GM21786 (cell line): ENCODE results near the gene C9orf50.
"Not testable (repeated sequence)": the region's sequence is repeated elsewhere in the genome, so short reads cannot be mapped to it uniquely, and the experiment has no call there.

ENCODE experiments used
- ATAC-seq: cut with Tn5 transposase; IDR thresholded peaks from one replicate; pipeline ENCODE4 v1.9.1; 2021; ENCODE audit not compliant: unreplicated experiment

Gene C9orf50

GRCh38 chr9:129595311-129595741, 25.6 kb downstream of the C9orf50 start:
- no peak for ATAC-seq

- no peak for ATAC-seq
Measured at GRCh38 chr9:129594632-129595031, 26.3 kb downstream of the C9orf50 start.

- not testable (repeated sequence) for ATAC-seq
Measured at GRCh38 chr9:129592790-129593189, 28.1 kb downstream of the C9orf50 start.

GRCh38 chr9:129591916-129592315, 29.0 kb downstream of the C9orf50 start:
- no peak for ATAC-seq

GRCh38 chr9:129590466-129590865, 30.4 kb downstream of the C9orf50 start:
- ATAC-seq, result no peak

GRCh38 chr9:129587487-129588262, 33.2 kb downstream of the C9orf50 start:
- ATAC-seq, result no peak

GRCh38 chr9:129586685-129587084, 34.2 kb downstream of the C9orf50 start:
- no peak for ATAC-seq

- ATAC-seq, result no peak
Measured at GRCh38 chr9:129586245-129586644, 34.7 kb downstream of the C9orf50 start.

- no peak for ATAC-seq
Measured at GRCh38 chr9:129585352-129585751, 35.5 kb downstream of the C9orf50 start.

- ATAC-seq, result peak; percentile 58
Measured at GRCh38 chr9:129584136-129584535, 36.8 kb downstream of the C9orf50 start.

GRCh38 chr9:129583308-129584038, 37.4 kb downstream of the C9orf50 start:
- ATAC-seq, result no peak

- ATAC-seq, result no peak
Measured at GRCh38 chr9:129582855-129583254, 38.0 kb downstream of the C9orf50 start.

GRCh38 chr9:129581505-129582189, 39.3 kb downstream of the C9orf50 start:
- ATAC-seq, result no peak

- ATAC-seq, result no peak
Measured at GRCh38 chr9:129580211-129580915, 40.5 kb downstream of the C9orf50 start.

- ATAC-seq, result no peak
Measured at GRCh38 chr9:129579294-129579693, 41.6 kb downstream of the C9orf50 start.

GRCh38 chr9:129576546-129577543, 44.1 kb downstream of the C9orf50 start:
- no peak for ATAC-seq

- no peak for ATAC-seq
Measured at GRCh38 chr9:129575818-129576217, 45.1 kb downstream of the C9orf50 start.

- ATAC-seq, result no peak
Measured at GRCh38 chr9:129574911-129575585, 45.9 kb downstream of the C9orf50 start.

GRCh38 chr9:129573977-129574376, 46.9 kb downstream of the C9orf50 start:
- ATAC-seq, result no peak
